ENCODE results near the gene GLB1L.
"Not testable (repeated sequence)": the region's sequence is repeated elsewhere in the genome, so short reads cannot be mapped to it uniquely, and the experiment has no call there.

The GLB1L gene

GRCh38 chr2:219207134-219207883 is 37.9 kb downstream of the GLB1L start:
- DNase-seq (ENCODE audit: low read depth) = no peak

GRCh38 chr2:219206328-219207133 is 38.7 kb downstream of the GLB1L start, which contains the start of gene ZFAND2B:
TSS of gene ZFAND2B (plus strand) at chr2:219206782. CDS start at chr2:219206988, 206 bp downstream.
- DNase-seq (ENCODE audit: low read depth) = peak; percentile 91

GRCh38 chr2:219205981-219206327 is 39.3 kb downstream of the GLB1L start:
- no peak for DNase-seq (ENCODE audit: low read depth)

- no peak for DNase-seq (ENCODE audit: low read depth)
Measured at GRCh38 chr2:219205165-219205538, 40.1 kb downstream of the GLB1L start.

GRCh38 chr2:219204425-219205164 is 40.6 kb downstream of the GLB1L start:
- no peak for DNase-seq (ENCODE audit: low read depth)

GRCh38 chr2:219201331-219201730 is 43.9 kb downstream of the GLB1L start:
- DNase-seq (ENCODE audit: low read depth) = not testable (repeated sequence)

- DNase-seq (ENCODE audit: low read depth) = not testable (repeated sequence)
Measured at GRCh38 chr2:219200502-219201326, 44.5 kb downstream of the GLB1L start.

GRCh38 chr2:219199470-219200211 is 45.6 kb downstream of the GLB1L start:
- no peak for DNase-seq (ENCODE audit: low read depth)

GRCh38 chr2:219198974-219199373 is 46.3 kb downstream of the GLB1L start:
- DNase-seq (ENCODE audit: low read depth) = no peak

GRCh38 chr2:219197388-219197787 is 47.9 kb downstream of the GLB1L start:
- no peak for DNase-seq (ENCODE audit: low read depth)

- DNase-seq (ENCODE audit: low read depth) = no peak
Measured at GRCh38 chr2:219186754-219187456, 58.3 kb downstream of the GLB1L start.
